Fibroblast of pulmonary artery (primary cell): ENCODE results near the gene HES4.
"Not testable (repeated sequence)": the region's sequence is repeated elsewhere in the genome, so short reads cannot be mapped to it uniquely, and the experiment has no call there.

Source experiments
- DNase-seq: peaks from one replicate; pipeline ENCODE4 v3.0.0-alpha.2; 2010; ENCODE audit warnings: low read depth
- H3K4me3 ChIP-seq: replicated peaks from 2 replicates; pipeline ENCODE4 v1.5.1; 2011; ENCODE audit warnings: low read depth, mild to moderate bottlenecking, control low read depth, low read length, moderate library complexity
- CTCF ChIP-seq: IDR thresholded peaks from 2 replicates; pipeline ENCODE4 v1.5.1; 2011; ENCODE audit warnings: mild to moderate bottlenecking, control low read depth, low read length, inconsistent platforms; ENCODE audit errors: missing control alignments

The HES4 gene

GRCh38 chr1:1014799-1015681 lies 15.1 kb upstream of the HES4 start:
- DNase-seq = no peak
- TF ChIP-seq CTCF = peak; percentile 36
- no peak overlapping the region for H3K4me3 ChIP-seq

GRCh38 chr1:1013922-1014648 lies 14.2 kb upstream of the HES4 start:
- TF ChIP-seq CTCF = no peak
- DNase-seq = no peak
- H3K4me3 ChIP-seq = peak overlapping the region; percentile 68

- H3K4me3 ChIP-seq = peak within 1 kb of the TSS; percentile 68
- no peak for TF ChIP-seq CTCF
- DNase-seq = peak; percentile 85
Observed at GRCh38 chr1:1013105-1013921, 13.4 kb upstream of the HES4 start, which contains the start of gene ISG15. Gene ISG15 (plus strand): TSS chr1:1013497. CDS start chr1:1013574, 77 bp downstream.

GRCh38 chr1:1012736-1013104 lies 12.8 kb upstream of the HES4 start:
- DNase-seq = not testable (repeated sequence)
- H3K4me3 ChIP-seq = peak overlapping the region; percentile 68

- no peak overlapping the region for H3K4me3 ChIP-seq
- DNase-seq = no peak
- no peak for TF ChIP-seq CTCF
Observed at GRCh38 chr1:1011396-1011949, 11.6 kb upstream of the HES4 start.

- not testable (repeated sequence) for DNase-seq, H3K4me3 ChIP-seq
Observed at GRCh38 chr1:1010131-1010530, 10.2 kb upstream of the HES4 start.

GRCh38 chr1:1006305-1007159 lies 6.6 kb upstream of the HES4 start:
- TF ChIP-seq CTCF = no peak
- no peak overlapping the region for H3K4me3 ChIP-seq
- no peak for DNase-seq
